Natural killer cell (primary cell): ENCODE data around the gene MAPK9. TPM values are rescaled to one million over a fixed set of nuclear protein-coding genes. Genes with fewer than 3 reads are reported as not detected.
"Not testable (repeated sequence)": the region's sequence is repeated elsewhere in the genome, so short reads cannot be mapped to it uniquely, and the experiment has no call there.

Source experiments
- ATAC-seq, 3 donors: fragments of 150-1000 bp in 2 of 3; fragments of 200-7000 bp in 1 of 3; cut with Tn5 transposase; 1 replicate in 1 of 3; 2 replicates in 2 of 3; pipeline ENCODE4 v1.10.0; 2021; ENCODE audit warnings: mild to moderate bottlenecking in 2 of 3, moderate library complexity in 2 of 3
- DNase-seq, 2 donors: peaks; one replicate each; pipeline versions ENCODE4 v3.0.0 to v3.0.0-alpha.2; 2013 to 2021; ENCODE audit warnings: mixed read lengths in 1 of 2
- H3K27ac ChIP-seq: one replicate; pipeline ENCODE4 v1.5.1; 2013; ENCODE audit warnings: mild to moderate bottlenecking, low read length
- H3K27me3 ChIP-seq: one replicate; pipeline ENCODE4 v1.6.1; 2013; ENCODE audit warnings: low read length; ENCODE audit not compliant: control insufficient read depth, insufficient read depth
- H3K36me3 ChIP-seq: one replicate; pipeline ENCODE4 v1.6.1; 2013; ENCODE audit warnings: low read length; ENCODE audit not compliant: control insufficient read depth, insufficient read depth
- H3K4me1 ChIP-seq: one replicate; pipeline ENCODE4 v1.6.1; 2013; ENCODE audit warnings: low read length; ENCODE audit not compliant: control insufficient read depth, insufficient read depth
- H3K4me3 ChIP-seq: one replicate; pipeline ENCODE4 v1.5.1; 2013; ENCODE audit warnings: low read length
- H3K9me3 ChIP-seq: one replicate; pipeline ENCODE4 v1.6.1; 2013; ENCODE audit warnings: low read length; ENCODE audit not compliant: control insufficient read depth, insufficient read depth
- H3K27ac Mint-ChIP-seq, 2 donors: one replicate each; pipeline ENCODE4 v1.8.0; 2022; ENCODE audit warnings: mild to moderate bottlenecking in 2 of 2, mixed read lengths in 2 of 2, moderate library complexity in 1 of 2
- H3K27me3 Mint-ChIP-seq, 2 donors: one replicate each; pipeline ENCODE4 v1.8.0; 2022; ENCODE audit warnings: low read depth in 2 of 2, mixed read lengths in 2 of 2
- H3K36me3 Mint-ChIP-seq: one replicate; pipeline ENCODE4 v1.8.0; 2022; ENCODE audit warnings: mixed read lengths
- H3K4me1 Mint-ChIP-seq, 2 donors: one replicate each; pipeline ENCODE4 v1.8.0; 2022; ENCODE audit warnings: mixed read lengths in 2 of 2
- H3K4me3 Mint-ChIP-seq: one replicate; pipeline ENCODE4 v1.8.0; 2022; ENCODE audit warnings: mild to moderate bottlenecking, moderate library complexity, mixed read lengths
- H3K9me3 Mint-ChIP-seq, 2 donors: one replicate each; pipeline ENCODE4 v1.8.0; 2022; ENCODE audit warnings: mixed read lengths in 2 of 2
- CTCF ChIP-seq: fragments of 200-600 bp; IDR thresholded peaks from one replicate; pipeline ENCODE4 v1.8.0; 2022; ENCODE audit warnings: antibody characterized with exemption
- WGBS: methylation state at CpG from one replicate; pipeline ENCODE4 v1.1.7; 2013; ENCODE audit warnings: missing lambda C conversion rate; ENCODE audit not compliant: insufficient coverage; 5-methylcytosine and 5-hydroxymethylcytosine counted together
- intact Hi-C: fragments of 100-400 bp; cut with micrococcal nuclease; formaldehyde crosslinking; loops from one replicate; pipeline ENCODE4 v1.14.2; 2022
- total RNA-seq, 4 donors: library from RNA; stranded (reverse); fragments of 120-200 nt in 1 of 4; gene quantifications; one replicate each; pipeline versions ENCODE4 v1.2.3 to v1.2.4, GENCODE V29; 2013 to 2022

The MAPK9 gene
- total RNA-seq, 3 donors from 2014 or later (not counting 1 experiment from before 2014, with no cell fraction given), result 34.1 to 48.5 (median 40.4) TPM

GRCh38 chr5:180303226-180304015, 11.5 kb upstream of the MAPK9 start:
- H3K9me3 Mint-ChIP-seq, result no peaks in the 10 kb centered on the region
- no peaks in the 10 kb centered on the region for H3K9me3 ChIP-seq
- H3K36me3 Mint-ChIP-seq, result no peaks in the 10 kb centered on the region
- H3K27me3 ChIP-seq, result no peaks in the 10 kb centered on the region
- H3K27ac ChIP-seq, result no peak overlapping the region
- no peaks in the 10 kb centered on the region for H3K4me1 Mint-ChIP-seq
- H3K4me3 Mint-ChIP-seq, result no peak overlapping the region
- peaks cover 0 to 3% of the 10 kb centered on the region in 2 donors for H3K27me3 Mint-ChIP-seq
- no peak for ATAC-seq
- no peaks in the 10 kb centered on the region for H3K36me3 ChIP-seq
- no peak overlapping the region for H3K27ac Mint-ChIP-seq
- TF ChIP-seq CTCF, result no peak
- intact Hi-C loops, result no loop called here
- H3K4me3 ChIP-seq, result no peak overlapping the region
- H3K4me1 ChIP-seq, result no peaks in the 10 kb centered on the region
- no peak for DNase-seq
- WGBS, result 92% methylated on average over 17 of the region's 17 CpGs

GRCh38 chr5:180302256-180302655, 10.4 kb upstream of the MAPK9 start:
- no peaks in the 10 kb centered on the region for H3K9me3 ChIP-seq
- Mint-ChIP-seq H3K9me3 (no peaks in the 10 kb centered on the region), H3K27ac (no peak overlapping the region), H3K4me3 (no peak overlapping the region), H3K4me1 (no peaks in the 10 kb centered on the region), H3K27me3 (peaks cover 0 to 3% of the 10 kb centered on the region in 2 donors), H3K36me3 (no peaks in the 10 kb centered on the region)
- H3K4me3 ChIP-seq, result no peak overlapping the region
- H3K36me3 ChIP-seq, result no peaks in the 10 kb centered on the region
- ATAC-seq, result no peak
- TF ChIP-seq CTCF, result no peak
- H3K4me1 ChIP-seq, result no peaks in the 10 kb centered on the region
- no peak for DNase-seq
- no peaks in the 10 kb centered on the region for H3K27me3 ChIP-seq
- no peak overlapping the region for H3K27ac ChIP-seq
- intact Hi-C loops, result no loop called here
- WGBS, result 94% methylated on average over 8 of the region's 10 CpGs

- H3K9me3 ChIP-seq, result no peaks in the 10 kb centered on the region
- no peak for DNase-seq
- no peak for TF ChIP-seq CTCF
- no peak overlapping the region for H3K27ac Mint-ChIP-seq
- no peaks in the 10 kb centered on the region for H3K36me3 ChIP-seq
- H3K4me1 Mint-ChIP-seq, result no peaks in the 10 kb centered on the region
- no peaks in the 10 kb centered on the region for H3K9me3 Mint-ChIP-seq
- H3K4me1 ChIP-seq, result peaks cover 4% of the 10 kb centered on the region
- ATAC-seq, result no peak
- H3K27me3 Mint-ChIP-seq, result peaks cover 0 to 3% of the 10 kb centered on the region in 2 donors
- 83% methylated on average over 4 of the region's 4 CpGs for WGBS
- no peak overlapping the region for H3K4me3 Mint-ChIP-seq
- H3K27ac ChIP-seq, result no peak overlapping the region
- no peak overlapping the region for H3K4me3 ChIP-seq
- intact Hi-C loops, result no loop called here
- H3K36me3 Mint-ChIP-seq, result no peaks in the 10 kb centered on the region
- H3K27me3 ChIP-seq, result no peaks in the 10 kb centered on the region
These were observed 9.4 kb upstream of the MAPK9 start for GRCh38 chr5:180301253-180301652.

- Mint-ChIP-seq H3K9me3 (no peaks in the 10 kb centered on the region), H3K36me3 (no peaks in the 10 kb centered on the region), H3K27ac (no peak overlapping the region), H3K4me1 (peaks cover 0 to under 1% of the 10 kb centered on the region in 2 donors), H3K4me3 (no peak overlapping the region), H3K27me3 (peaks cover 0 to 3% of the 10 kb centered on the region in 2 donors)
- Histone ChIP-seq H3K27me3 (no peaks in the 10 kb centered on the region), H3K27ac (no peak overlapping the region), H3K9me3 (no peaks in the 10 kb centered on the region), H3K4me1 (peaks cover 4% of the 10 kb centered on the region), H3K4me3 (no peak overlapping the region), H3K36me3 (no peaks in the 10 kb centered on the region)
- DNase-seq (no peak), ATAC-seq (no peak)
- intact Hi-C loops, result no loop called here
- 59% methylated on average over 3 of the region's 3 CpGs for WGBS
- TF ChIP-seq CTCF, result no peak
These were observed 7.6 kb upstream of the MAPK9 start for GRCh38 chr5:180299526-180299925.

GRCh38 chr5:180299014-180299413, 7.1 kb upstream of the MAPK9 start:
- H3K27me3 ChIP-seq, H3K27me3 Mint-ChIP-seq, intact Hi-C loops, H3K4me1 ChIP-seq, H3K9me3 ChIP-seq, H3K36me3 Mint-ChIP-seq, ATAC-seq, H3K36me3 ChIP-seq, H3K27ac ChIP-seq, H3K4me3 ChIP-seq, H3K4me1 Mint-ChIP-seq, DNase-seq, H3K27ac Mint-ChIP-seq, H3K4me3 Mint-ChIP-seq, H3K9me3 Mint-ChIP-seq: not testable (repeated sequence)
- WGBS, result 98% methylated on average over 14 of the region's 14 CpGs
